Endothelial cell of umbilical vein (primary cell): ENCODE data around the gene RUNX2. TPM values are rescaled to one million over a fixed set of nuclear protein-coding genes. Genes with fewer than 3 reads are reported as not detected.

Experiments used
- BruUV-seq: library from RNA; stranded (reverse); fragments of 400-500 nt; replicated peaks from 2 replicates; lab custom pipeline; 2021; lab: Mats Ljungman, UMichigan
- CTCF ChIA-PET: fragments of 300-600, 350-600 bp; sonication (Branson Sonifier 250); formaldehyde crosslinking; loops from one replicate; lab custom pipeline; 2021; ENCODE audit warnings: antibody characterized with exemption, inconsistent platforms; lab: Charles Lee
- POLR2A ChIA-PET: fragments of 300-600, 350-600 bp; sonication (Branson Sonifier 250); formaldehyde crosslinking; loops from one replicate; lab custom pipeline; 2021; ENCODE audit warnings: antibody characterized with exemption, inconsistent platforms; lab: Charles Lee
- DNase-seq: peaks from one replicate; pipeline ENCODE4 v3.0.0-alpha.2; 2011; ENCODE audit warnings: low read depth, low spot score
- FAIRE-seq: peaks from 2 replicates; lab custom pipeline; 2011; peaks lifted over from hg19 to GRCh38; lab: Jason Lieb, UNC
- H2AFZ ChIP-seq: 2 replicates; pipeline ENCODE4 v1.6.0; 2012; ENCODE audit warnings: low read depth, low read length, control low read depth, inconsistent platforms
- H3K27ac ChIP-seq: 2 replicates; pipeline ENCODE4 v1.5.1; 2011; ENCODE audit warnings: low read depth, mild to moderate bottlenecking, control low read depth, low read length, moderate library complexity; ENCODE audit not compliant: insufficient read depth
- H3K27me3 ChIP-seq, 2 experiments: 2 replicates each; pipeline versions ENCODE4 v1.6.0 to v1.6.1; 2011; ENCODE audit warnings: low read length in 2 of 2, mixed read lengths in 1 of 2; ENCODE audit not compliant: control insufficient read depth in 2 of 2, insufficient read depth in 2 of 2
- H3K36me3 ChIP-seq, 2 experiments: 2 replicates in 1 of 2; 3 replicates in 1 of 2; pipeline ENCODE4 v1.5.1; 2011; ENCODE audit warnings: low read length in 2 of 2, mild to moderate bottlenecking in 1 of 2, moderate library complexity in 1 of 2; ENCODE audit not compliant: control insufficient read depth in 2 of 2, insufficient read depth in 2 of 2; ENCODE audit errors: extremely low read depth in 1 of 2
- H3K4me1 ChIP-seq: 3 replicates; pipeline ENCODE4 v1.5.1; 2011; ENCODE audit warnings: mild to moderate bottlenecking, low read length; ENCODE audit not compliant: control insufficient read depth, insufficient read depth; ENCODE audit errors: extremely low read depth
- H3K4me2 ChIP-seq: 2 replicates; pipeline ENCODE4 v1.6.1; 2011; ENCODE audit warnings: low read length, control low read depth, mixed read lengths; ENCODE audit not compliant: insufficient read depth
- H3K4me3 ChIP-seq, 3 experiments: fragments of 200-600 bp in 1 of 3; sonication (generic), shearing (Covaris generic) in 1 of 3; replicated peaks in 1 of 3; 2 replicates each; pipeline ENCODE4 v1.5.1; 2011 to 2016; ENCODE audit warnings: control low read depth in 3 of 3, low read length in 3 of 3, mild to moderate bottlenecking in 2 of 3, inconsistent platforms in 1 of 3, low read depth in 1 of 3, moderate library complexity in 1 of 3; ENCODE audit not compliant: insufficient read depth in 1 of 3
- H3K79me2 ChIP-seq: 2 replicates; pipeline ENCODE4 v1.6.0; 2012; ENCODE audit warnings: low read length, inconsistent platforms; ENCODE audit not compliant: control insufficient read depth, insufficient read depth
- H3K9ac ChIP-seq: replicated peaks from 2 replicates; pipeline ENCODE3; 2011; ENCODE audit warnings: low read length, control low read depth; ENCODE audit not compliant: insufficient read depth; ENCODE audit errors: extremely low read depth
- H3K9me1 ChIP-seq: replicated peaks from 3 replicates; pipeline ENCODE4 v1.6.0; 2011; ENCODE audit warnings: mild to moderate bottlenecking, low read length; ENCODE audit not compliant: control insufficient read depth, insufficient read depth; ENCODE audit errors: extremely low read depth
- H3K9me3 ChIP-seq: replicated peaks from 2 replicates; pipeline ENCODE4 v1.5.1; 2012; ENCODE audit warnings: low read length, inconsistent platforms; ENCODE audit not compliant: control insufficient read depth, insufficient read depth
- H4K20me1 ChIP-seq: replicated peaks from 2 replicates; pipeline ENCODE3; 2011; ENCODE audit warnings: mild to moderate bottlenecking, low read length; ENCODE audit not compliant: control insufficient read depth, insufficient read depth; ENCODE audit errors: extremely low read depth
- CTCF ChIP-seq, 2 donors: IDR thresholded peaks; 1 replicate in 1 of 2; 2 replicates in 1 of 2; pipeline ENCODE4 v1.5.1; 2011; ENCODE audit warnings: low read length in 2 of 2, mild to moderate bottlenecking in 2 of 2, moderate library complexity in 2 of 2, control low read depth in 1 of 2, inconsistent platforms in 1 of 2, low read depth in 1 of 2; ENCODE audit not compliant: insufficient read depth in 1 of 2; ENCODE audit errors: extremely low read depth in 1 of 2
- EZH2 ChIP-seq: IDR thresholded peaks from 2 replicates; pipeline ENCODE4 v1.6.1; 2012; ENCODE audit warnings: borderline replicate concordance, low read depth, mild to moderate bottlenecking, moderate library complexity, low read length, inconsistent platforms; ENCODE audit not compliant: severe bottlenecking
- FOS ChIP-seq: IDR thresholded peaks from 2 replicates; pipeline ENCODE4 v1.6.1; 2011; ENCODE audit warnings: mild to moderate bottlenecking, low read length, moderate library complexity, borderline replicate concordance; ENCODE audit not compliant: insufficient read depth
- GATA2 ChIP-seq: IDR thresholded peaks from 2 replicates; pipeline ENCODE4 v1.7.0; 2011; ENCODE audit warnings: low read depth, mild to moderate bottlenecking, moderate library complexity, mixed read lengths, low read length; ENCODE audit not compliant: insufficient read length, insufficient read depth
- JUN ChIP-seq: IDR thresholded peaks from 2 replicates; pipeline ENCODE4 v1.6.1; 2011; ENCODE audit warnings: borderline replicate concordance, low read depth; ENCODE audit not compliant: insufficient read length, insufficient read depth
- MAX ChIP-seq: IDR thresholded peaks from 2 replicates; pipeline ENCODE4 v1.6.1; 2011; ENCODE audit not compliant: insufficient read depth, insufficient read length
- MYC ChIP-seq: IDR thresholded peaks from one replicate; pipeline ENCODE4 v1.6.1; 2011; ENCODE audit warnings: mild to moderate bottlenecking, low read depth, low read length
- POLR2A ChIP-seq: IDR thresholded peaks from 2 replicates; pipeline ENCODE4 v1.6.1; 2012; ENCODE audit warnings: low read depth, mild to moderate bottlenecking, control low read depth, low read length
- POLR2AphosphoS5 ChIP-seq: IDR thresholded peaks from 2 replicates; pipeline ENCODE4 v1.6.1; 2012; ENCODE audit warnings: low read depth, mild to moderate bottlenecking, control low read depth, low read length, moderate library complexity; ENCODE audit not compliant: insufficient read depth
- dilution Hi-C: fragments of 300-500 bp; cut with MboI; formaldehyde crosslinking; loops from one replicate; pipeline ENCODE4 v1.15.0; 2019; ENCODE audit warnings: low sequenced_read_pairs; ENCODE audit not compliant: extremely low pct_ligation_motif_present
- intact Hi-C: fragments of 100-400 bp; cut with micrococcal nuclease; formaldehyde crosslinking; loops from one replicate; pipeline ENCODE4 v1.10.0; 2022
- polyA plus RNA-seq, 4 experiments: library from polyadenylated mRNA; depleted of rRNA in 3 of 4; stranded (reverse) in 3 of 4; unstranded in 1 of 4; fragments of >200 nt; gene quantifications; 2 replicates each; pipeline versions ENCODE4 v1.2.1 to v1.2.3, GENCODE V29; 2011 to 2012; ENCODE audit warnings: missing spikeins in 1 of 4
- total RNA-seq: library from RNA; stranded (reverse); gene quantifications from 2 replicates; pipeline ENCODE4 v1.2.3, GENCODE V29; 2021

The RUNX2 gene
- total and polyA plus RNA-seq, 2 donors (not counting 3 experiments of a cell fraction or from before 2014, with no cell fraction given): 0.06 TPM; not detected in 1

GRCh38 chr6:45366534-45366933, 38.4 kb downstream of the RUNX2 start:
- no peak for DNase-seq
- no peaks in the 10 kb centered on the region for H4K20me1 ChIP-seq
- H3K27ac ChIP-seq: no peak overlapping the region
- no peak overlapping the region for H3K4me2 ChIP-seq
- H3K27me3 ChIP-seq: no peaks in the 10 kb centered on the region
- CTCF ChIA-PET: interaction anchor here (0.9 to 1.2 kb wide), 3 partner anchors 23 to 348 kb away, joined by 3 to 7 read pairs (median 3); no protein-coding TSS in a partner anchor
- no peaks in the 10 kb centered on the region for H3K4me1 ChIP-seq
- H3K79me2 ChIP-seq: no peaks in the 10 kb centered on the region
- dilution Hi-C loops: no loop called here
- no peak overlapping the region for H3K9ac ChIP-seq
- H3K9me1 ChIP-seq: no peaks in the 10 kb centered on the region
- H2AFZ ChIP-seq: no peak overlapping the region
- intact Hi-C loops: no loop called here
- BruUV-seq: no TSS peak
- no peaks in the 10 kb centered on the region for H3K36me3 ChIP-seq
- TF ChIP-seq JUN (no peak), MAX (no peak), GATA2 (no peak), POLR2AphosphoS5 (no peak)
- no peak overlapping the region for H3K4me3 ChIP-seq
- FAIRE-seq: no peak
- POLR2A ChIA-PET: no interaction called here
- no peaks in the 10 kb centered on the region for H3K9me3 ChIP-seq

GRCh38 chr6:45367999-45368398, 39.9 kb downstream of the RUNX2 start:
- Histone ChIP-seq H3K9me3 (no peaks in the 10 kb centered on the region), H4K20me1 (no peaks in the 10 kb centered on the region), H3K9ac (no peak overlapping the region), H2AFZ (no peak overlapping the region), H3K9me1 (no peaks in the 10 kb centered on the region), H3K27ac (no peak overlapping the region), H3K27me3 (no peaks in the 10 kb centered on the region), H3K4me3 (no peak overlapping the region), H3K4me1 (no peaks in the 10 kb centered on the region), H3K4me2 (no peak overlapping the region), H3K36me3 (no peaks in the 10 kb centered on the region), H3K79me2 (no peaks in the 10 kb centered on the region)
- ChIA-PET POLR2A (no interaction called here), CTCF (no interaction called here)
- dilution Hi-C loops (no loop called here), intact Hi-C loops (no loop called here)
- FAIRE-seq (no peak), DNase-seq (no peak)
- no TSS peak for BruUV-seq
- TF ChIP-seq GATA2 (no peak), POLR2A (no peak), FOS (no peak), POLR2AphosphoS5 (no peak), MAX (no peak), MYC (no peak), EZH2 (no peak), CTCF (IDR thresholded peaks at IDR 0.05; ENCODE audit: extremely low read depth in 1 of 2, insufficient read depth in 1 of 2, low read depth in 1 of 2, low read length in 2 of 2) (no peak), JUN (no peak)
